ENCODE measurements around the gene OR7A5. TPM values are rescaled to one million over a fixed set of nuclear protein-coding genes. Genes with fewer than 3 reads are reported as not detected.

OR7A5 gene
- total RNA-seq, 1 donor, result not detected

Small RNA genes within 50 kb of the gene (small RNA-seq; reads per million reads assigned to genes)
- not detected for gene AC005255.1

Other genes with a start within 250 kb of the OR7A5 start
- gene ADGRE3, start 160.3 kb downstream of the OR7A5 start, total RNA-seq, result not detected in 2 replicates
- gene ZNF333, start 145.1 kb downstream of the OR7A5 start, total RNA-seq, result 13.9 and 18.6 TPM in 2 replicates
- gene ADGRE2, start 56.6 kb downstream of the OR7A5 start, total RNA-seq, result 0.43 and 0.97 TPM in 2 replicates
- under 0.01 TPM in 1 of 2 replicates, not detected in the other for gene OR7C1, start within 50 bp of the OR7A5 start, total RNA-seq
- not detected in 2 replicates for gene OR7A10, start 13.7 kb upstream of the OR7A5 start, total RNA-seq
- gene OR7A17, start 50.9 kb upstream of the OR7A5 start, total RNA-seq, result not detected in 2 replicates
- gene OR7C2, start 106.3 kb upstream of the OR7A5 start, total RNA-seq, result not detected in 2 replicates
- gene SLC1A6, start 144.7 kb upstream of the OR7A5 start, total RNA-seq, result not detected in 2 replicates
- gene CASP14, start 214.3 kb upstream of the OR7A5 start, total RNA-seq, result not detected in 2 replicates
- not detected in 2 replicates for gene OR1I1, start 247.0 kb upstream of the OR7A5 start, total RNA-seq